AG08396 (cell line): ENCODE measurements around the gene MXRA8.
A peak's percentile ranks its signal among the peaks of the same experiment; 100 is the strongest.

Source experiments
- DNase-seq: peaks from one replicate; pipeline ENCODE4 v3.0.0; 2012; ENCODE audit warnings: low spot score, mixed read lengths

The MXRA8 gene

DNA sequence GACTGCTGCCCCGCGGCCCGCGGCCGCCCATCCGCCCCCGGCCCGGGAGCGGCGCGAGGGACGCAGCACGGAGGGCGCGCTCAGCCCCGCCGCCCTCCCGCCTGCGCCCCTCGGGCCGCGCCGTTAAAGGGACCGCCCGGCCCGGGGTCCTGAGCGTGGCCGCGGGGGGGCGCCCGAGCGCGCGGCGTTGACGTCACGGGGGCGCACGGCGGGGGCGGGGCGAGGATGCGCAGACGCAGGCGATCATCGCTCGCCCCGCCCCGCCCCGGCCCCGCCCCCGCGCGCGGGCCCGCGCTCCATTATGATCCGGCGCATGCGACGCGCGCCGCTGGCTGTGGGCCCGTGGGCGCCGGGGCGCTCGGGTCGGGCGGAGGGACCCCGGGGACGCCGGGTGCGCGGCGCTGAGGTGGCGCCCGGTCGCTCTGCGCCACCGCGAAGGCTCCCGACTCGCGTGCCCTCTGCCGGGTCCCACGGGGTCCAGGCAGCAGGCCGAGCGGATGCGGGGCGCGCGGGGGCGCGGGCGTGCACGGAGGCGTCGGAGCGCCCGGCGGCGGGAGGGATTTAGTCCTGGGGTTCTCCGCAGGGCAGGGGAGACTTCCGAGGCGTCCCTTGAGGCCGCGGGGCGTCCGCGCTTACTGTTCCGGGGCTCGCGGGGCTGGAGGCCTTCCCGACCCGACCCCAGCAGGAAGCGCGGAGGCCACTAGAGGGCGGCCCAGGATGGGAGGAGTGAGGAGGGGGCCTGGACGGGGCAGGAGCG, 8.9 kb downstream of the MXRA8 start, which contains the start of gene DVL1:
DVL1 (minus strand) TSS at position 163 of the 757 bp plus-strand sequence. CDS start 353 bp downstream, outside the sequence.
- peak; percentile 93 for DNase-seq

DNA sequence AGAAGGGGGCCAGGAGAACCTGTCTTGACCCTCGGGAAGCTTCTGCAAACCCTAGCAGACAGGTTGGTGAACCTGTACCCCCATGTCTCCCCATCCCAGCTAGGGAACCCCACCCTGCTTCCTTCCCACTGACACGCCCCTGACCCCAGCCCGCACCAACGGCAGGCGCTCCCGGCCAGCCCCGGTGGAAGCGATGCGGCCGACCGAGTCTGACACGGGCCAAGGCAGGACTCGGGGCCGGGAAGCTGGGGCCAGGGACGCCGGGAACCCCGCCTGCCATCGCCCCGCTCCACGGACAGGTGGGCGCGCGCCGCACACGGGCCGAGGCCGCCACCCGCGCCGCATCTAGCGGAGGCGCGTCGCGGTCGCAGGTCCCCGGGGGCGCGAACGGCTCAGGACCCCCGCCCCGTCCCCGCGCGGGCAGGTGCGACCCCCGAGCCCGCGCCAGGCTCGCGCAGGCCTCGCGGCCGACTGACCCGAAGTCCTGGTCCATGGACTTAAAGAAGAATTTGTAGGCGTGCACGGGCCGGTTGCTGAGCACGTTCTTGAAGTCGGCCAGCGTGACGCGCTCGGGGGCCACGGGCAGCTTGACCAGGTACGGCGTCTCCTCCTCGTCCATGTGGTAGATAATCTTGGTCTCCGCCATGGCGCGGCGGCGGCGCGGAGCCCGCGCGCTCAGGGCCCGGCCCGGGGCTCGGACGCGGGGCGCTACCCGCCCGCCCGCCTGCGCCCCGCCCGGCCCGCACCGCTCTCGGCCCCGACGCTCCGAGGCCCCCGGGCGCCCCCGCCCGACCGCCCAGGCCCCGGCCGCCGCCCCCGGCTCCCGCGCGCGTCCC, 9.7 kb downstream of the MXRA8 start:
- DNase-seq: no peak

DNA sequence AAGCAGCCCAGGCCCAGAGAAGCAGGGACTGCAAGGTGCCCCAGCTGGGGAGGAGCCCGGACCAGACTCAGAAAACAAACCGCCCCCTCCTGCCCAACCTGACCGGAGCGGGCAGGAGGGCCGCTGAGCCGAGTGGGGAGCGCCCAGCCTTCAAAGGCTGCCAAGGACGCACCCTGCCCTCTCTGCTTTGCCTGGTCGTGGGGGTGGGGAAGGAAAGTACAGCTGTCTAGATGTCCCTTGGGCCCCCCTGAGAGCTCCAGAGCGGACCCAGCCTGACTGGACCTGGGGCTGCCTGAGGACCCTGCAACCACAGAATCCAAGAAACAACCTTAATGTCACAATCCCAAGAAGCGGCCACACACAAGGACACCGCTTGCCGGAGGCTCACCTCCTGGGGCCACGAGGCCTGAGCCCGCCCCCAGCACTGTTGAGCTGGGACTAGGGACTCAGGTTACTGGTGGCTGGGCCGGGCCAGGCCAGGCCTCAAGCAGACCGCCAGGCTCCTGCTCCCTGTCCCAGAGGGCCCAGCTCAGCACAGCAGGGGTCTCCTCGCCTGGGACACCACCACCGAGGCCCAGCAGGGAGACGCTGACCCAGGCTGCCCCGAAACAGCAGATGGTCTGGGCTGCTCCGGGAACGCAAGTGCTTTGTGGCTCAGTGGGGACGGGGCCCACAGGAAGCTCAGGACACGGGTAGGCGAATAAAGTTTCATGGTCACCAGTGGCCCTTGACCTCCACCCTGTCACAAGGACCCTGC, 10.5 kb downstream of the MXRA8 start:
- no peak for DNase-seq

DNA sequence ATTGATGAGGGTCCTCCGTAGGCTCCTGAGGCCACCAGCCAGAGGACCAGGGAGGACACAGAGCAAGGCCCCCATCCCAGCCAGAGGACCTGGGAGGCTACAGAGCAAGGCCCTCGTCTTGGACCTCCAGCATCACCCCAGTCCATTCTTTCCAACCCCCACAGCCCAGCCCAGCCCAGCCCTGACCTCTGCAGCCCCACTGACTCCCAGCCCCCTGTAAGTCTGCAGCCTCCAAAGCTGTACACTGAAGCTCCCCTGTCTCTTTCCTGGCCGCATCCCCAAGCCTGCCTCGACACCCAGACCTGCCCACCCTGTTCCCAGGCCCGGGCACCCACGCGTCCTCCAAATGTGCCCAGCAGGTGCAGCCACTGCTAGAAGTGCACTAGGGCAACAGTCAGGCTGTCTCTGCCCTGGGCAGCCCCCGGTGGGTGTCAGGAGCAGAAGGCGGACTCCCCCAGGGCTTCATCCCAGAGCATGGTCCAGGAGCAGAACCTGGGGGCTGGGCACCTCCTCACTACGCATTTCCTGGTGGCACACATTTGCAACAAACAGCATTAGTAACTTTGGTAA, 11.2 kb downstream of the MXRA8 start:
- DNase-seq: no peak

DNA sequence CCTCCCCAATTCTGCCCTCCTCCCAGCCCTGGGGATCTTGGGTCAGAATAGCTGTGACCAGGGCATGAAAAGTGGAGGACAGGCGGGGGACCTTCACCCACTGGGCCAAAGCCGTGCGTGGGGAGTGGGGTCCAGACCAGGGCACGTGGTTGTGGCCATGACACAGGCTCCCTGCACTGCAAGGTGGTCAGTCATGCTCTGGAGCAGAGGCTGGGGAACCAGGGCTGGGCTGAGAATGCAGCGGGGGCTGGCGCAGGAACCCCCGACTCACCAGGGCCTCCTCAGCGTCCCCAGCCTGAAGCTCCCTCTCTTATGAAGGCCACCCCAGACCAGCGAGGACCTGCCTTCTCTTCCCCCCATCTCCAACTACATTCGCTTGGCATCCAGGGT, 11.9 kb downstream of the MXRA8 start:
- DNase-seq: no peak

DNA sequence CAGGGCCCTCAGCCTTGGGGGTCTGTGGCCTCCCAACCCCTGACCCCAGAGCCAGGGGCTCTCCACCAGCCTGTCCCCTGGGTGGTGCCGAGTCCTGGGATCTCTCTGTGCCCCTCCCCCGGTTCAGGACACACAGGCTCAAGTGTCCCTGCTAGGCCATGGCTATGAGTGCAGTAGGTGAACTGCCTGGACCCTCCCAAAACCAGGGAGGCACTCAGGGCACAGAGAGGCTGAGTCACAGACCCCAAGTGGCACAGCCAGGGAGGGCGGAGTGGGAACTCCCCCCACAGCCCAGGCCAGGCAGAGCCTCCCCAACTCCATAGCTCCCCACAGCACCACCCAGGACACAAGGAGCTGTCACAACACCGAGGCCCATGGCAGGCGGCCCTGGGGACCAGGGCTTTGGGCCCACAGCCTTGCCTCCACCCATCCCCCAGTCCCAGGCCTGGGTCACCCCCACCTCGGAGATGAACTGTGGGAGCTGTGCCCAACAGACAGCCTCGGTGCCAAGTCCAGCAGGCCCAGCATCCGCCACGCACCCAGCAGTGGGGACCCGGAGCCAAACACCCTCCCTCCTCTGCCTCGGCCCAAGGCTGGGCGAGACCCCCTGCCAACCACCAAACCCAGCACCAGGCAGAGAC, 12.4 kb downstream of the MXRA8 start:
- no peak for DNase-seq

DNA sequence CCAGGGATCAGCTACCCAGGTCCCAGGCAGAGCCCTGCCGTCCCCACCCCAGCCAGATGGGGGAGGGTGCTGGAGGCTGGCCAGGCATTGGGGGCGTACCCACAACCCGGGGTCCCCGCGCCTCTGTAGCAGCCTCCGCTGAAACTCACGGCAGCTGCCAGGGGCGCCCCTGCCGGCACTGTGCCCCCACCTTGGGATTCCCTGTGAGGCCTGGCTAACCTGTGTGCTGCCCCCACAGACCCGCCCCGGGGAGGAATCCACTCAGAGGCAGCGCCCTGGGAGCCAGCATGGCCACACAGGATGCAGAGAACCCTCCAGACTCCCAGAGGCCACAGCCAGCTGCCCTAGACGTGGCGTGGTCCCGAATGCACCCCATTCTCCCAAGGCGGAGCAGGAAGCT, 13.0 kb downstream of the MXRA8 start:
- no peak for DNase-seq

DNA sequence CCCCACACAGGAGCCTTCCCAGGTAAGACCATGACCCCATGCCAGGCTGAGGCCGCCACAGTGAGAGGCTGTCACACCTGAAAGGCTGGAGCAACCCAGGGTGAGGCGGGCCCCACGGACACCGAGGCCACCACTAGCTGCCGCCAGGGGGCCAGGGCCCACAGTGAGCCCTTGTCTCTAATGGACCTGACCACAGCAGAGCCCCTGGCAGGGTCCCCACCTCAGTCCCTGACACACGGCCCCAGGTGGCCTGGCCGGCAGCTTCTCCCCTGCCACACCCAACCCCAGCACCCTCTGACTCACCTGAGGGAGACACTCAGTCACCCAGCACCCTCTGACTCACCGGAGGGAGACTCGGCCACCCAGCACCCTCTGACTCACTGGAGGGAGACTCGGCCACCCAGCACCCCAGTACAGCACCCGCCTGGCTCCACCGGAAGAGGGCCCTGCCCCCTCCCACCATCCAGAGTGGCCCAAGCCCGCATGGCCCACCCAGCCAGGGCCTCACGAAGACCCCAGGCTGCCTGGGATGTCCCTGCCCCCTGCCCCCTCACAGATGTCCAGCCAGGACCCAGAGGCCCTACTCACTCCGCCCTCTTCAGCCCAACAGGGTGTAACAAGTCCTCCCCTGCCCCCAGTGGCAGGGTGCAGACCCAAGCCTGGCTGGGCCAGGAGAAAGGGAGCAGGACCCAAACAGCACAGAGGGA, 13.5 kb downstream of the MXRA8 start:
- peak; percentile 82 for DNase-seq

DNA sequence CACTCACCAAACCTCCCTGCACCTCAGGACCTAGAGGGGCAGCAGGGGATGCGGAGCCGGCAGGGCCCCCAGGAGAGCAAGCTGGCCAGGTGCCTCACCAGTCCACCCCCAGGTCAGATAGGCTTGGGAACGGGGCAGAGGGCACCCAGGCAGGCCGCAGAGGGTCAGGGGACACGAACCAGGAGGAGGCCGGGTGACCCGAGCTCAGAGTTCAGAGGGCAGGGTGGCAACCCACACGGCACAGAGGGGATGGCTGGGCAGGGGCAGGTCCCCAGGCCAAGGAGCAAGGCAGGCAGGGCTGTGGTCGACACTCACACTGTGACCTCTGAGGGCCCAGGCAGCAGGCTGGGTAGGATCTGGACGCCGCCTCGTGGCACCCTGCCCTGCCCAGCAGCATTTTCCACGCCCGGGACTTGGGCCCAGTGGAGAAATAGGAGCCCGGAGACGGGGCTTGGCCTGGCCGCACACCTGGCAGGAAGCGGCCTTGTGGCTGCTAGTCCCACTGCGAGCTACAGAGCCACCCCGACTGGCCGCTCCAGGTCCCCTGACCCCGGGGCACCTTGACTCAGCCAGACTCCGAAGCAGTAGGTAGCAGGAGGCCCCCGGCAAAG, 14.4 kb downstream of the MXRA8 start:
- no peak for DNase-seq

DNA sequence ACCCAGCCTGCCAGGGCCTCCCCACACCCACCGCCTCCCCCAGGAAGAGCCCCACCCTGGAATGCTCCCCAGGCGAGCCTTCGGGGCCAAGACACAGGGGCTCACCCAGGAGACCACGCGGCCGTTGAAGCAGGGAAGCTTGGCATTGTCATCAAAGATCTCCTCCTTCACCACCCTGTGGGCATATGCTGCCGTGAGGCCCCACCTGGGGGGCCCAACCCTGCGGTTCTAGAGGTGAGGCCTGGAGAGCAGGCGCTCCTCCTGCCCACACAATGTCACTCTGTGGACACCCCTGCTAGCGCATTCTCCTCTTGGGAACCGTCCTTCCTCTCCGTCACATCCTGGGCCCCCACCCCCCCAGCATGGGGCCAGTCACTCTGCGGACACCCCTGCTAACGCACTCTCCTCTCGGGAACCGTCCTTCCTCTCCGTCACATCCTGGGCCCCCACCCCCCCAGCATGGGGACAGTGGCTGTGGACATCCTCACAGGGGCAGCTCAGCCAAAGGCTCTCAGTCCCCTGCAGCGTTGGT, 15.7 kb downstream of the MXRA8 start:
- DNase-seq: no peak

DNA sequence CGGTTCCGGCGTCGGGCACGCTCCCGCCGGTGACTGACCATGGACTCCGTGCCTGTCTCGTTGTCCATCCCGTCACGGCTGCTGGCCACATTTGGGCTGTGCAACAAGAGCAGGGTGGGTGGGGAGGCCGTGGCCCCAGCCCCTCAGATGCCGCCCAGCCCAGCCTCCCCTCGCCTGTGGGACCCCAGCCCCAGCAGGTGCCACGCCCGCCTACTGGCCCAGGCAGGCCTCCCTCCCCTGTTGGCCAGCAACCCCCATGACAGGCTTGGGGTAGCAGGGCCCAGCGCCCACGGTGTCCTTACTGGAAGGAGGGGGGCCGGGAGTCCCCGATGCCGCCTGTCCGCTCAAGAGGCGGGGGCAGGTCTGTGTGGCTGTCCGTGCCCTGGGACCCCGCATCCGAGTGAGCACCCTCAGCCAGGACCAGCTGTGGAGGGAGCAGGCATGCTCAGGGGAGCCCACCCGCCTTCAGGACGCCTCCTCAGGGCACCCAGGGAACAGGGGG, 16.2 kb downstream of the MXRA8 start:
- DNase-seq: no peak

DNA sequence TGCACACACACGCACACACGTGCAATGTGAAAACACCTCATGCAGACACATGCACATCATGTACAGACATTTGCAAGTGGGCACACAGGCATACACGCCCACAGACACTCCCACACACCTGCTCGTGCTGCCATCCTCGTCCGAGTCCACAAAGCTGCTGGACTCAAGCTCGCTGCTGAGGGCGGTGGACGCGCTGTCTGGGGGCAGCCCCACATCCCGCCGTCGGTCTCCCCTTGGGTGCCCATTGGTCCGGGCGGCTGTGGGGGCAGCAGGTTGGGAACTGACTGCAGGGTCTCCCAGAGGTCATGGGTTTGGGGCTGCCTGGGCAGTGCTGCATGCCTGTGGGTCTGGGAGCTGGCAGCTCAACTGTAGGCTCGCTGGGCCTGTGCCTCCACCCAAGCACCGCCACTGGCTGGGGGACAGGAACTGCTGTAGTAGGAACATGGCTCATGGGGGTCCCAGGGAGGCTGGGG, 16.8 kb downstream of the MXRA8 start:
- no peak for DNase-seq

DNA sequence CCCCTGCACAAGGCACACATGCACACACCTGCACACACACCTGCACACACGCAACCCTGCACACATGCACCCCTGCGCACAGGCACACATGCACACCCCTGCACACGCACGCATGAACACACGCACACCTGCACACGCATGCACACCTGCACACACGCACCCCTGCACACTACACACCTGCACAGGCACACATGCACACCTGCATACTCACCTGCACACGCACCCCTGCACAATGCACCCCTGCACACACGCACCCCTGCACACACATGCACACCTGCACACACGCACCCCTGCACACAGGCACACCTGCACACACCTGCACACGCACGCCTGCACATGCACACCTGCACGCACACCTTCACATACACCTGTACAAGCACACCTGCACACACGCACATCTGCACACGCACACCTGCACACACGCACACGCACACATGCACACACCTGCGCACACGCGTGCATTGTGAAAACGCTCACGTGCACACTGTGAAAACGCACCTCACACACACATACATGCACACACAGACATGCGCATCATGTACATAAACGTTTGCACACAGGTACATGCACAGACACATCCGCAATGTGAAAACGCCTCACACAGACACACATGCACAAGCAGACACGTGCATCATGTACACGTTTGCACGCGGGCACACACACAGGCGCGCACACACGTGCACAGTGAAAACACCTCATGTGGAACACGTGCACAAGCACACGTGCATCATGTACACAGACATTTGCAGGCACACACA, 17.4 kb downstream of the MXRA8 start:
- DNase-seq: no peak

DNA sequence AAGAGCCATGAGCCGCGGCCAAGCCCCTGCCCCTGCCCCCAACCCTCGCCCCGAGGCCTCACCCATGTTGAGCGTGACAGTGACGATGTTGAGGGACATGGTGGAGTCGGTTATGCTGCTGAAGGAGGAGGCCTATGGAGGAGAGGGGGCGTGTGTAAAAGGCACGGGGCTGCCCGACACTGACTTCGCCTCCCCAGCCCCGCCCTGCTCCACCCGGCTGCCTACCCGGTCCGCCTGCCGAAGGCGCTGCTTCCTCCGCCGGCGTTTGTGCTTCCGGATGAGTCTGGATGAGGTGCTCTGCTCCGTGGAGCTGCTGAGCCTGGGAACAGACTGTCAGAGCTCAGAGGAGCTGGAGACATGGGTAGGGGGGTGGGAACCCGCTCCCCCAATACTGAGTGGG, 18.2 kb downstream of the MXRA8 start:
- no peak for DNase-seq

DNA sequence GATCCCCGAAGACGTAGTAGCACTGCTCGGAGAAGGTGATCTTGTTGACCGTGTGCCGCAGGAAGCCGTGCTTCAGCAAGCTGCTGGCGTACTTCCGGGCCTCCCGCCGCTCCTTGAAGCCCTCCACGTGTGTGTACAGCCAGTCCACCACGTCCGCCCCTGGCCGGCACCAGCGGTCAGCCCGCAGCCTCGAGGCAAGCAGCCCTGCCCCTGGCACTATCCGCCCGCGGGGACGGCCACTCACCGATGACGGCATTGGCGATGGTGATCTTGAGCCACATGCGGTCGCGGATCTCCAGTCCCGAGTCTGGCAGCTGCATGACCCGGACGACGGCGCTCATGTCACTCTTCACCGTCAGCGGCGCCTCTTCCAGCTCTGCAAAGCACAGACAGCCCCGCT, 20.1 kb downstream of the MXRA8 start:
- no peak for DNase-seq

DNA sequence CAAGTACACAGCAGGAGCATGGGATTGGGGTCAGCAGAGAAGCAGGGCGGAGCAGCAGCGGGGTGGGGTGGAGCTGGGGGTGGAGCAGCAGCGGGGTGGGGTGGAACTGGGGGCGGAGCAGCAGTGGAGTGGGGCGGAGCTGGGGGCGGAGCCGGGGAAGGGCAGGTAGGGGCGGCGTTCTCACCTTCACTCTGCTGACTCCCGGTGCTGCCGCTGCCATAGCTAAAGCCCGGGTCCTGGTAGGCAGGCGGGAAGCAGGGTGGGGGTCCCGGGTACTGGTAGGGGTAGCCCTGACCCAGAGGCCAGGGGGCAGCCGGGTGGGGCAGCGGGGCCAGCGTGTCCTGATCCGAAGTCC, 20.6 kb downstream of the MXRA8 start:
- DNase-seq: no peak

DNA sequence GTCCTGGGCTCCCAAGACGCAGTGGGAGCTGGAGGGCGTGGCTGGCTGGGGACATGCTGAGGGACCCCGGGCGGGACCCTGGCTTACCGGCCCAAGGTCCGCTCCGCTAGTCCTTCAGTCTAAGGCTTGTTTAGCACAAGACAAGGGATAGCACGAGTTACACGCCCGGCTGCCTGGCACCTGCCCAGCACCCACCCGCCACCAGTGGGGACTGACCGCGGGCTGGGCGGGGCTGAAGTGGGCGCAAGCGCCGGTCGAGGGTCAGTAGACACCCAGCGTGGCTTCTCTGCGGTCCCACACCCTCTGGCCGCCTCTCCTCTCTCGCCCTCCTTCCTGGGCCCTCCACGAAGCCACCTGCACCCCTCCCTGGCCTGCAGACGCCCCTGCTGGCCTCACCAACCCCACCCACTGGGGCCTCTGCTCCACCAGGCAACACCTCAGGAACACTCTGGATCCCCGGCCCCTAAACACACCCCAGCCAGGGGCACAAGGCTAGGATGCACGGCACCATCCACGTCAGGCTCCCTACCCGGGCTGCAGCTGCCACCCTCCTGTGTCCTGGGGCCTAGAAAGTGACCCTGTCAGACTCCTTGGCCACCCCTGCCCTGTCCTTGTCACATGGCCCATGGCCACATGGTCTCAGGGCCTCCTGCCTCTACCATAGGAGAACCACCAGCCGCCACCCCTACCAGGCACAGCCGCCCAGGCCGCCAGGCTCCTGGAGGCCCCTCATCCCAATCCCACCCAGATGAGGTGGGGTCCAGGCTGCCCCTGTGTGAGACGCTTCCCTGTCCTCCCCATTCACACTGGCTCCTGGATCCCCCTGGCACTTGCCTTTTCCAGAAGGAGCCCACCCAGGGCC, 21.2 kb downstream of the MXRA8 start:
- no peak for DNase-seq

DNA sequence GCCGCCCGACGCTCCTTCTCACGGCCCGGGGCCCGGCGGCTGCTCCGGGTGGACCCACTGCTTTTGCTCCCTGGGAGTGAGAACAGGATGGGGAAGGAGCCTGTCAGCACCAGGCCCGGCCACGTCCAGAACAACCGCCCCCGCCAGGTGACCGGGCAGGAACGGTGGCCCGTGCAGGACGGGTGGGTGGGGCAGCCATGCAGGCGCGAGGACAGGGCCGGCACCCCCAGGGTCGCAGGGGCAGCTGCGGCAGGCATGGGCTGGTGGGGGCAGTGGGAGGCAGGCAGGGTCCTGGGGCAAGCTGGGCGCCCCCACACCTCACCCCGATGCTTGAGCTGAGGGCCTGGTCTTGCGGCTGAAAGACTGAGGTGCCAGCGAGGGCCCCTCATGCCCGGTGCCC, 21.9 kb downstream of the MXRA8 start:
- no peak for DNase-seq
